Ramos (cell line): Measurements from ENCODE around the gene SCYGR3.

Experiments
- in situ Hi-C: fragments of 300-500 bp; cut with MboI; formaldehyde crosslinking; loops from one replicate; pipeline ENCODE4 v1.14.3; 2022; ENCODE audit warnings: low sequenced_read_pairs; ENCODE audit not compliant: unreplicated experiment

SCYGR3 gene, protein sequence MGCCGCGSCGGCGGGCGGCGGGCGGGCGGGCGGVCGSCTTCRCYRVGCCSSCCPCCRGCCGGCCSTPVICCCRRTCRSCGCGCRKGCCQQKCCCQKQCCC

GRCh38 chr2:227614740-227615139 is at the start of gene SCYGR3:
TSS of gene SCYGR3 (minus strand) at chr2:227614840. CDS start at chr2:227614840, 0 bp downstream.
- in situ Hi-C loops = no loop called here

DNA sequence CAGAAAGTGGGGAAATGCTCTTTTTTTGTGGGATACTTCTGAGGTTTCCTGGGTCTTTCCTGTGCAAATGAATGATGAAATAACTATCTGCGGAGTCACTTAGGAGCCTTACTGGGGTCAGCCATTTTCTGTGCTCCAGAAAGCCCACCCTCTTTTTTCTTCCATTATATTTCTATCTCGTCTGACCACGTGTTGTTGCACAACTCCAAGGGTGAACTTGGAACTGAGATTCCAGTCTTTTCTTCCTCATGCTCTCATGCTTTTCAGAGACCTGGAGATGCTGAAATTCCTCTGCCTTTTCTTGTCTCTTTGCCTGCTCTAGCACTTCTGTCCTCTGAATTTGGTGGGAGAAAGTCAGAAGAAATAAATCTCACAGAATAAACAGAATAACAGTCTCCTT is 47.2 kb upstream of the SCYGR3 start:
- in situ Hi-C loops = no loop called here

GRCh38 chr2:227661025-227661649 is 46.5 kb upstream of the SCYGR3 start:
- in situ Hi-C loops = no loop called here

- in situ Hi-C loops = no loop called here
Measured at GRCh38 chr2:227657199-227657845, 42.7 kb upstream of the SCYGR3 start.

- in situ Hi-C loops = no loop called here
Measured at GRCh38 chr2:227655454-227655853, 40.8 kb upstream of the SCYGR3 start.

DNA sequence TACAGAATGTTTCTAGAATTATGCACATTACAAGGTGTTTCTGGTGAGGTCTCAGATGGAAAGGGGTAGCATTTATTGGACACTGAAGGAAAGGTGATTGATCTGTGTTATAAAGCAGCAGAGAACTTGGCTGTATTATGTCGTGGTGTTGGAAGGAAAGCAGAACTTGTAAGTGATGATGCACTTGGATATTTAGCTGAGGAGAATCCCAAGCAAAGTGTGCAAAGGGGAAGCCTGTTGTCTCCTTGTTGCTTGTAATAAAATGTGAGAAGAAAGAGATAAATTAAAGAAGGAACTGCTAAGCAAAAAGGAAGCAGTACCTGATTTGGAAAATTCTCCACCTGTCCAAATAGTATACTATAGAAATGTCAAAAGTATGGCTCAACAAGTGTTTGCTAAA is 39.8 kb upstream of the SCYGR3 start:
- in situ Hi-C loops = no loop called here

GRCh38 chr2:227653419-227653818 is 38.8 kb upstream of the SCYGR3 start:
- in situ Hi-C loops = no loop called here

DNA sequence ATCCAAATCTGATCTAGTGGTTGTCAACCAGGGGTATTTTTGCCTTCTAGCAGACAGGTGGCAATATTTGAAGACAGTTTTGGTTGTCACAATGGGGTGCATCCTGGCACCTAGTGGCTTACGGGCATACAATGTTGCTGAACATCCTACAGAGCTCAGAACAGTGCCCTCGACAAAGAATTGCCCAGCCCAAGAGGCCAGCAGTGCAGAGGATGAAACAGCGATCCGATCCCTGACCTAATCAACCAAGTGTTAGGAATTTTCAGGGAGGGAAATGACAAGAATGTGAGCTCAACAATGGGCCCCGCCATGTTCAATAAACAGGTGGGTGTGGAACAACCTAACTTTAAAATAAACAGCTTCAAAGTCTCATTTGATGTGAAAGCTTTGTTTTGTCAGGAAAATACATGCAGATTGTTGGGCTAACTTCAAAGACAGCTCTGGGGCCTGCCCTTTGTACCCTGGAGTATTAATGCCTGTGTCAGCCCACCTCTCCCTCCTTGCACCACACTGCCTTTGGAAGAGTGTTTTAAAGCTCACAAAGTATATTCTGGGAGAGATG is 29.4 kb upstream of the SCYGR3 start:
- in situ Hi-C loops = no loop called here

DNA sequence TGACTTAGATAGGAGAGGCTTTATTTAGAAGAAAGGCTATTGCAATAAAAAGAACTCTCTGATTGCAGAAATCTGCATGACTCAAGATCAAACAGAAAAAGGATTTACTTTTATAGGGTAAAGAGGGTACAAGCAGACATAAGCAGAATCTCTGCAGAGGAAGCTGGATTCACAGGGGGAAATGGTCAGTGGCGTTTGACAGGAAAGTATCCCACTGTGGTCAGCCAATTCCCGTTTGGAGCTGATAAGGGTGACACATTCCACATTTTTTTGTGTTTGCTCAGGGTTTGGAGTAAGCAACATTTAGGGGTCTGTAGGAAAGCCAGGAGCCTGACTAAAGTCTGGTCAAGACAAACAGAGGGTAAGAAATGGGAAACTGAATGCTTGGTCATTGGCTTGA is 28.0 kb upstream of the SCYGR3 start:
- in situ Hi-C loops = no loop called here

DNA sequence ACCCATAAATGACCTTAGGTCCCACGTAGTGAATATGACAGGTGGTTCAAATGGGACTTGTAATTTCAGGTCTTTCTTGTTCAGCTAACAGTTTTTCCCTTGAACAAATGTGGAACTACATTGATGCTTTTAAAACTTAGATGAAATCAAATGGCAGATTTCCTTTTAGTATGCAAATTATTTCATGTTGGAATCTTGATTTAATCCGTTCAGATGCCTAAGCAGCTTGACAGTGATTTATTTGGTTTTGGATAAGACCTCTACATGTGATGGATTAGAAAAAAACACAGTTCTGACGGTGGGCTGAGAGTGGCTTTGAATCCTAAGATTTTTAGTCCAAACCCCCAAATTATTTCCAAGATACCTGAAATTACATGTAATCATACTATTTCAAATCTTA is 19.6 kb upstream of the SCYGR3 start:
- in situ Hi-C loops = no loop called here

- in situ Hi-C loops = no loop called here
Measured at GRCh38 chr2:227632827-227633226, 18.2 kb upstream of the SCYGR3 start.

- in situ Hi-C loops = no loop called here
Measured at GRCh38 chr2:227630322-227630721, 15.7 kb upstream of the SCYGR3 start.

GRCh38 chr2:227629435-227629834 is 14.8 kb upstream of the SCYGR3 start:
- in situ Hi-C loops = no loop called here

DNA sequence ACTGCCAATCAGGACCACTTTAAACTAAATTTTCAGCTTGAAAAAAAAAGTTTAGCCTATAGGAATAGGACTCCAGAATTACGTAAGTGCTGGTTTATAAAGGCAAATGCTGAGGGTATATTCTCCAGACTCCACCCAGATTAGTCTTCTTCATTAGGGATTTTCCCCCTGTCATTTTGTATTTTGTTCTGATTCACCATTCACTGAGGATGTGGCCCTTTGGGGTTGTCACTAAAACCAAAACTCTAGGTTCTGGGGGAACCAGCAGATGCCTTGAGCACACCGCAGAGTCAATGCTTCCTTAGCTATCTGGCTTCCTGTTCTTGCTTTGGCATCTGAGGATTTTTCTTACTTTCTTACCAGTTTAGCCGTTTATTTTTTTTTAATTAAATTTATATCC is 13.1 kb upstream of the SCYGR3 start:
- in situ Hi-C loops = no loop called here

GRCh38 chr2:227626580-227627151 is 12.0 kb upstream of the SCYGR3 start:
- in situ Hi-C loops = no loop called here

DNA sequence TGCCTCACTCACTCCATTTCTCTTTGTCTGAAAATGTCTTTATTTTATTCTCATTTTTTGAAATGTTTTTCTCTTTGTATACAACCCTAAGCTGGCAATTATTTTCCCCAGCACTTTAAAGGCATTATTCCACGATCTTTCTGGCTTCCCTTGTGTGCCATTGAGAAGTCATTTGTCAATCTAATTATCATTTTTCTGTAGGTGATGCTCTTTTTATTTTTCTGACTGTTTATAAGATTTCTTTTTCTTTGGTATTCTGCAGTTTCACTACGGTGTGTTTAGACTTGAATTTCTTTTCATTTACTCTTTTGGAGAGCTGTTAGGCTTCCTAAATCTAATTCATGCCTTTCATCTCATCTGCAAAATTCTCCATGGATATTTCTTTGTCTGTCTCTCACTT is 10.8 kb upstream of the SCYGR3 start:
- in situ Hi-C loops = no loop called here

GRCh38 chr2:227623226-227623625 is 8.6 kb upstream of the SCYGR3 start:
- in situ Hi-C loops = no loop called here

DNA sequence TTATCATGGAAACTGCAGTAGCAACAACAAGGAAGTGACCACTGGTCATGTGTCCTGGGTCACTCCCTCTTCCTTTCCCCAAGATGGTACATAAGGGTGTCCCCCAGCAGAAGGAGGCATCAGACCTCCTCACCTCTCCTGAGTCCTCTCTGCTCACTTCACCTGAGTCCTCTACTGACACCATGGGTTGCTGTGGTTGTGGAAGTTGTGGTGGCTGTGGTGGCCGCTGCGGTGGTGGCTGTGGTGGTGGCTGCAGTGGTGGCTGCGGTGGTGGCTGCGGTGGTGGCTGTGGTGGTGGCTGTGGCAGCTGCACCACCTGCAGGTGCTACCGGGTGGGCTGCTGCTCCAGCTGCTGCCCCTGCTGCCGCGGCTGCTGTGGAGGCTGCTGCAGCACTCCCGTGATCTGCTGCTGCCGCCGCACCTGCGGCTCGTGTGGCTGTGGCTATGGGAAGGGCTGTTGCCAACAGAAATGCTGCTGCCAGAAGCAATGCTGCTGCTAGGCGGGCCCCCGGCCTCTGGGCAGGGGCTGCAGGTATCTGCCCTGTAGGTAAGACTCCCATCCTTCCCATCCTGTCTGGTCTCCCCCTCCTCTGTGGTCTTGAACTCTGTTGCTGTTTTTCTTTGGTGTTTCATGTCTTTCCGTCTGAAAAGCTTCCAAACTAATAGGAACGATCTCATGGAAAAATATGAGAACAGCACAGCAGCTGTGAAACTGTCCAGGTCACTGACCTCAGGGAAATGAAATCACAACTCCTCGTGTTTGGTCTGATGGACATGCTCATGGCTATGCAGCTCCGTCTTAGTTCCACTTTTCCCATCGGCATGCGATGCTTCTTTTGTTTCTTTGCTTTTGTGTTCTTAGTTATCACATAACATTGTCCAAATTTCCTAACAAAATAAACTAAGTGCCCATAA is 2.9 kb upstream of the SCYGR3 start, which contains the start of gene SCYGR4:
TSS of gene SCYGR4 (plus strand) at position 183 of the 915 bp plus-strand sequence. CDS start at position 183, 0 bp downstream.
- in situ Hi-C loops = no loop called here

DNA sequence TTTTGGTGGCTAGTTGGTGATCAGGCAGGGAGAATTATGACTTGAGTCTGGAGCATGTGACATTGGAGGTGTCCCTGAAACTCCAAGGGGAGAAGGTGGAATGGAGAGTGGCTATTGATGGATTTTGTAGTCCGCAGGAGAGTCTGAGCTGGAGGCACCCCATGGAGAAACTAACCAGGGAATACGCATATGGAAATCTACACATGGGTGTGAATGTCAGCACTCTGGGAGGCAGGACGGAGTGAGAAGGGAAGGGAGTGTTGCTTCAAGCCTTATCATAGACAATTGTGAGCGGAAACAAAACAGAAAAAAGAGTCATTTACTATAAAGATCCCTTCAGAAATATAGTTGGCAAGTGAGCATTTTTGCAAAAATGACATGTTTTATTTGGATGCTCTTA is 2.0 kb upstream of the SCYGR3 start:
- in situ Hi-C loops = no loop called here

- in situ Hi-C loops = no loop called here
Measured at GRCh38 chr2:227615906-227616305, 1.3 kb upstream of the SCYGR3 start.
